PC-3 (cell line): ENCODE measurements around the gene MYL11. TPM values are rescaled to one million over a fixed set of nuclear protein-coding genes. Genes with fewer than 3 reads are reported as not detected.

Experiments
- ATAC-seq: fragments of 200-7000 bp; cut with Tn5 transposase; 2 replicates; pipeline ENCODE4 v1.9.1; 2020; ENCODE audit warnings: mild to moderate bottlenecking, moderate library complexity
- BruUV-seq: library from RNA; stranded (reverse); fragments of 400-500 nt; replicated peaks from 2 replicates; lab custom pipeline; 2021; lab: Mats Ljungman, UMichigan
- CTCF ChIA-PET: fragments of 300-600 bp; sonication (Branson Sonifier 250); formaldehyde crosslinking; loops from one replicate; lab custom pipeline; 2022; ENCODE audit warnings: antibody characterized with exemption; lab: Charles Lee
- POLR2A ChIA-PET: fragments of 300-600 bp; sonication (Branson Sonifier 250); formaldehyde crosslinking; loops from one replicate; lab custom pipeline; 2022; ENCODE audit warnings: antibody characterized with exemption; ENCODE audit not compliant: unreplicated experiment; lab: Charles Lee
- DNase-seq: peaks from one replicate; pipeline ENCODE4 v3.0.0-alpha.2; 2015
- H2AFZ ChIP-seq: fragments of 300-600 bp; sonication (generic); 2 replicates; pipeline ENCODE4 v1.6.0; 2016; ENCODE audit warnings: antibody characterized with exemption, low read length
- H3F3A ChIP-seq: fragments of 300-600 bp; sonication (generic); one replicate; pipeline ENCODE4 v1.6.0; 2017; ENCODE audit warnings: antibody characterized with exemption, low read length, control low read depth, mild to moderate bottlenecking; ENCODE audit not compliant: unreplicated experiment
- H3K27ac ChIP-seq: fragments of 300-600 bp; sonication (generic); 2 replicates; pipeline ENCODE4 v1.5.1; 2016; ENCODE audit warnings: mild to moderate bottlenecking, low read length
- H3K27me3 ChIP-seq: fragments of 300-600 bp; sonication (generic); 2 replicates; pipeline ENCODE4 v1.6.1; 2016; ENCODE audit warnings: low read length, mixed read lengths
- H3K36me3 ChIP-seq: fragments of 300-600 bp; sonication (generic); 2 replicates; pipeline ENCODE4 v1.6.1; 2016; ENCODE audit warnings: low read depth, mixed run types, low read length, mixed read lengths
- H3K4me1 ChIP-seq: fragments of 300-600 bp; sonication (generic); 2 replicates; pipeline ENCODE4 v1.5.1; 2016; ENCODE audit warnings: low read length; ENCODE audit not compliant: insufficient read depth
- H3K4me2 ChIP-seq: fragments of 300-600 bp; sonication (generic); 2 replicates; pipeline ENCODE4 v1.6.0; 2016; ENCODE audit warnings: low read length
- H3K4me3 ChIP-seq: fragments of 300-600 bp; sonication (generic); 2 replicates; pipeline ENCODE4 v1.5.1; 2016; ENCODE audit warnings: mild to moderate bottlenecking, low read length, mixed read lengths
- H3K79me2 ChIP-seq: fragments of 300-600 bp; sonication (generic); 2 replicates; pipeline ENCODE4 v1.6.1; 2017; ENCODE audit warnings: low read length, mixed read lengths
- H3K9ac ChIP-seq: fragments of 300-600 bp; sonication (generic); 2 replicates; pipeline ENCODE4 v1.6.0; 2016; ENCODE audit warnings: mild to moderate bottlenecking, low read length
- H3K9me2 ChIP-seq: fragments of 300-600 bp; sonication (generic); replicated peaks from 2 replicates; pipeline ENCODE4 v1.6.1; 2016; ENCODE audit warnings: mixed run types, low read length, mixed read lengths
- H3K9me3 ChIP-seq: fragments of 300-600 bp; sonication (generic); 2 replicates; pipeline ENCODE4 v1.6.1; 2016; ENCODE audit warnings: low read length, mixed read lengths
- H4K20me1 ChIP-seq: fragments of 300-600 bp; sonication (generic); 2 replicates; pipeline ENCODE4 v1.6.1; 2016; ENCODE audit warnings: low read length, mixed read lengths
- CTCF ChIP-seq: fragments of 300-600 bp; sonication (generic); conservative IDR thresholded peaks from 2 replicates; pipeline ENCODE4 v1.5.1; 2017; ENCODE audit warnings: antibody characterized with exemption, low read depth, mild to moderate bottlenecking, low read length
- EZH2 ChIP-seq: fragments of 300-600 bp; sonication (generic); IDR thresholded peaks from one replicate; pipeline ENCODE4 v1.6.1; 2017; ENCODE audit warnings: antibody characterized with exemption, mild to moderate bottlenecking, low read length; ENCODE audit not compliant: unreplicated experiment
- EZH2phosphoT487 ChIP-seq: fragments of 300-600 bp; sonication (generic); IDR thresholded peaks from 2 replicates; pipeline ENCODE4 v1.6.1; 2018; ENCODE audit warnings: mild to moderate bottlenecking, antibody characterized with exemption, low read length, borderline replicate concordance
- intact Hi-C: fragments of 100-400 bp; cut with micrococcal nuclease; formaldehyde crosslinking; loops from 2 replicates; pipeline ENCODE4 v1.9.0; 2023
- total RNA-seq: library from RNA; depleted of rRNA; stranded (reverse); fragments of >200 nt; gene quantifications from 2 replicates; pipeline ENCODE4 v1.2.3, GENCODE V29; 2014

MYL11 gene
- total RNA-seq, 1 experiment from 2014 or later, result not detected

GRCh38 chr16:30346286-30346685 is 28.3 kb upstream of the MYL11 start:
- H3F3A ChIP-seq, result no peaks in the 10 kb centered on the region
- no peaks in the 10 kb centered on the region for H3K9me3 ChIP-seq
- H3K36me3 ChIP-seq, result peaks cover 9% of the 10 kb centered on the region; the same call in 1 of the 2 replicates
- no peak for DNase-seq
- no TSS peak for BruUV-seq
- H3K9me2 ChIP-seq, result no peaks in the 10 kb centered on the region
- H3K27me3 ChIP-seq, result no peaks in the 10 kb centered on the region
- H4K20me1 ChIP-seq, result no peaks in the 10 kb centered on the region
- no peak for TF ChIP-seq CTCF
- no peak for TF ChIP-seq EZH2phosphoT487
- no peak for TF ChIP-seq EZH2
- no peaks in the 10 kb centered on the region for H3K79me2 ChIP-seq
- ChIA-PET CTCF (no interaction called here), POLR2A (no interaction called here)
- no peak overlapping the region for H3K4me2 ChIP-seq
- no peak for ATAC-seq
- H3K27ac ChIP-seq, result no peak overlapping the region
- no peak overlapping the region for H2AFZ ChIP-seq
- H3K9ac ChIP-seq, result no peak overlapping the region
- intact Hi-C loops, result no loop called here
- H3K4me1 ChIP-seq, result no peaks in the 10 kb centered on the region
- no peak overlapping the region for H3K4me3 ChIP-seq

- no peaks in the 10 kb centered on the region for H3K9me2 ChIP-seq
- H3K27me3 ChIP-seq, result no peaks in the 10 kb centered on the region
- H3K9me3 ChIP-seq, result no peaks in the 10 kb centered on the region
- no peak overlapping the region for H3K4me2 ChIP-seq
- no TSS peak for BruUV-seq
- peaks cover under 1% of the 10 kb centered on the region; the same call in 1 of the 2 replicates for H3K79me2 ChIP-seq
- H3K9ac ChIP-seq, result no peak overlapping the region
- H3F3A ChIP-seq, result no peaks in the 10 kb centered on the region
- ChIA-PET CTCF (no interaction called here), POLR2A (no interaction called here)
- TF ChIP-seq CTCF (no peak), EZH2 (no peak), EZH2phosphoT487 (no peak)
- no peak for ATAC-seq
- peaks cover 13% of the 10 kb centered on the region for H4K20me1 ChIP-seq
- intact Hi-C loops, result no loop called here
- no peak overlapping the region for H2AFZ ChIP-seq
- no peak for DNase-seq
- no peak overlapping the region for H3K4me3 ChIP-seq
- peaks cover 10% of the 10 kb centered on the region; the same call in 1 of the 2 replicates for H3K36me3 ChIP-seq
- peaks cover 16% of the 10 kb centered on the region for H3K4me1 ChIP-seq
- H3K27ac ChIP-seq, result no peak overlapping the region
These were observed 26.5 kb upstream of the MYL11 start for GRCh38 chr16:30348113-30348512.

GRCh38 chr16:30348929-30349328 is 25.7 kb upstream of the MYL11 start:
- Histone ChIP-seq H3K9ac (no peak overlapping the region), H3K9me2 (no peaks in the 10 kb centered on the region), H4K20me1 (peaks cover 13% of the 10 kb centered on the region), H3K27me3 (no peaks in the 10 kb centered on the region), H3K4me3 (no peak overlapping the region), H3K4me2 (no peak overlapping the region), H3K9me3 (no peaks in the 10 kb centered on the region), H3K4me1 (peaks cover 22% of the 10 kb centered on the region), H2AFZ (no peak overlapping the region), H3F3A (no peaks in the 10 kb centered on the region), H3K36me3 (peaks cover 10% of the 10 kb centered on the region; the same call in 1 of the 2 replicates), H3K79me2 (peaks cover 8% of the 10 kb centered on the region), H3K27ac (no peak overlapping the region)
- BruUV-seq, result no TSS peak
- intact Hi-C loops, result no loop called here
- ATAC-seq (no peak), DNase-seq (no peak)
- ChIA-PET CTCF (no interaction called here), POLR2A (interaction anchor here (0.6 kb wide), 1 partner anchor 13 kb away, joined by 19 read pairs; no protein-coding TSS in a partner anchor)
- TF ChIP-seq CTCF (no peak), EZH2 (no peak), EZH2phosphoT487 (no peak)
